Raji (cell line): ENCODE measurements around the gene EHBP1.

Experiments
- POLR2A ChIP-seq: IDR thresholded peaks from 2 replicates; pipeline ENCODE4 v1.6.1; 2011; ENCODE audit warnings: low read depth, low read length, control low read depth; ENCODE audit not compliant: insufficient read depth

The EHBP1 gene

DNA sequence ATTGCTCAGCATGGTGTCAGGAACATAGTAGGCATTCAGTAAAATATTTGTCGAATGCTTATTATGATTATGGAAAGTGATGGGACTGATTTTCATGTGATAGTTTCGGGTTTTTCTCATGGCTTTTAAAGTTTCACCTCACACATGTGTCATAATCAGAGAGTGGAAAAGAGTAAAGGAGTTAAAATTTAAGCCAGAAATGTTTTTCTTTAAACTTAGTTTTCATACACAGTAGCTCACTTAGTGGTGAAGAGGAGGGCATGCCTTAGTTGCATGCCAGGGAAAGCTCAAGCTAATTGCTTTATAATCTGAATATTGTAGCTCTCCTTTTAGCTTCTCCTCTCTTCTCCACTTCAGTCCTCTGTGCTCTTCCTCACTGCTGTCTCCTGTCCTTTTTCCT is 38.0 kb downstream of the EHBP1 start:
- no peak for TF ChIP-seq POLR2A

DNA sequence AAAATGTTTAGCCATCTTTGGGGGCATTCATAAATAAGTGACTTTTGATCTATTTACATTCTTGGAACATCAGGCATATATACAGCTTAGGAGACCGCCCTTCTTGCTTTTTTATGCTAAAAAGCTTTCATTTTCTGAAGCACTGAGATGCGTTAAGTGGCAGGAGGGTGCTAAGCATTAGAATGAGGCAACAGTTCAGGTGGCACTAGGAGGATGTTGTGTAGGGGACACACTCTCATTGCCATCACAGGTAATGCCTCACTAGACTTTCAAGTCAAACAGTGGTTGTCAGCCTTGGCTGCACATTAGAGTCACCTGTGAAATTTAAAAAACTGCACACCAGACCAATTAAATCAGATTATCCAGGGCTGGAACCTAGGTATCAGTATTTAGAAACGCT is 39.1 kb downstream of the EHBP1 start:
- no peak for TF ChIP-seq POLR2A

DNA sequence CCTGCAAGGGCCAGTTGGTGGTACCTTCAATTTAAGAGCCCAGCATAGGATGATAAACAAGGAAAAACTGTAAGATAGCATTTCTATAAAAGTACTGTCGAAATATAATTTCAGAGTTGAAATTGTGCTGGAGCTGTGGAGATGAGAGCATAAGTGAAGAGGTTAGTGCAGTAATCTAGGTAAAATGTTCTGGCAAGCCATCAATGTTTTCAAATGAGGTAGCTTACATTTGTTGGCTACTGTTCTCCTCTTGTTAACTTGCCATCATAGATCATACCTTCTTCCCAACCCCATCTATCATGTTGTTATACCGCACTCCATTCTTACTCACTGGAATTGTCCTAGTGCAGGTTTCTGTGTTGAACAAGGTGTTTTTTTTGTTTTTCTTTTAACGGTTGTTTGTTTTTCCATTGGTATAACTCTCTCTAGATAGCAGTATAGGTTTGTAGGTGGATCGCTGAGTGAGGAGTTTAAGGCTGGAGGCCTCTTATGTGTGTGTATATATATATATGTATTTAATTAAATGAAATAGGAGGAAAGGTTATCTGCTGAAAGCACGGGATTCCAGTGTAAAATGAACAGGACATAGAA is 40.5 kb downstream of the EHBP1 start:
- no peak for TF ChIP-seq POLR2A

DNA sequence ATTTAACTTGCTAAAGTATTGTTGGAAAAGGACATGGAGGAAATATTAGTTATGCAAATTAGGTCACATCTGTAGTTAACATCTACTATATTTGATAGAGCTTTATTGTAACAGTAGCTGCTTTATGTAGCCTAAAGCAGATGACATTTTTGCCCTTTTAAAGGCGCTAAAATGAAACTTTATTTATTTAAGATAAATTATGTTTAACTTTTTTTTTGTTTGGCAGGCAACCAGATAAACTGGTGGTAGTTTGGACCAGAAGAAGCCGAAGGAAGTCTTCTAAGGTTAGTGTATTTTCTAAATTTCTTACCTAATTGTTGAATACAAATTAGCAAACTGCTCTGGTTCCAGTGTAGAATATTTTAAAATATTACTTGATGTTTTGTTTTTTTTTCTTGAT is 41.7 kb downstream of the EHBP1 start:
- TF ChIP-seq POLR2A = no peak

DNA sequence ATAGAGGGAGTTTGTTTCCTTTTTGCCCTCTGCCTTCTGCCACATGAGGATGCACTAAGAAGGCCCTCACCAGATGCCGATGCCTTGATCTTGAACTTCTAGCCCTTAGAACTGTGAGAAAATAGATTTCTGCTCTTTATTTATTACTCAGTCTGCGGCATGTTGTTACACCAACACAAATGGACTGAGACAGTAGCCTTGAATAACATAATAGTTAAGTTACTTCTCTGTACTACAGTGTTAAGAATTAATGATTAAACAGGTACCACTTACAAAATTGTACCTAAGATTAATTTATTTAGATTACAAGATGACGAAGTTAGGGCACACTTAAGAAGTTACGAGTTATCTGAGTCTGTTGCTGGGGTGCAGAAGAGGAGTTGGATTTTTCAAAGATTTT is 42.4 kb downstream of the EHBP1 start:
- no peak for TF ChIP-seq POLR2A

DNA sequence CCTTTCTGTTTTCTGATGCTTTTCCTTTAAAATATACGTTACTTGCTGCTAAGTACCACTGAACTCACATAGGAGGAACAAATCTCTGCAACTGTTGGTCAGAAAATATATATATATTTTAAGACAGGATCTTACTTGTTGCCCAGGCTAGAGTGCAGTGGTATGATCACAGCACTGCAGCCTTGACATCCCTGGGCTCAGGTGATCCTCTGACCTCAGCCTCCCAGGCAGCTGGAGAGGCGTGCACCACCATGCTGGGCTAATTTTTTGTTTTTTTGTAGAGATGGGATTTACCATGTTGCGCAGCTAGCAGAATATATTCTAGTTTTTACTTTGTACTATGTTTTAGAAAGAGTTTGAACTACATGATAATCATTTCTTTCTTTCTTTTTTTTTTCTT is 51.5 kb downstream of the EHBP1 start:
- no peak for TF ChIP-seq POLR2A

DNA sequence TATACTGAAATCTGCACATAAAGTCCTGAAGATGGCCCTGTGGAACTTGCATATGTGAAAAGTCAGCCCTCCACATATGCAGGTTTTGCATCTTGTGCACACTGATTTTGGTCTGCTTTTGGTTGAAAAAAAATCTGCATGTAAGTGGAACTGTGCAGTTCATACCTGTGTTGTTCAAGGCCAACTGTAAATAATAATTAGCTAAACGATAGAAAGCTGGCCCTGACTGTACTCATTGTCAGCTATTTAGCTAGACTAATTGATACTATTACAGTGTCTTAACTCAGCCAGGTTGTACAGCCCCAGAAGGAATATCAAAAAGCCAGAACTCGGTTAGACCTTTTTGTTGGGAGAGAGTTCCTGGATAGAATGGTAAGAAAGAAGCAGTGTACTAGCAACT is 54.5 kb downstream of the EHBP1 start:
- no peak for TF ChIP-seq POLR2A

DNA sequence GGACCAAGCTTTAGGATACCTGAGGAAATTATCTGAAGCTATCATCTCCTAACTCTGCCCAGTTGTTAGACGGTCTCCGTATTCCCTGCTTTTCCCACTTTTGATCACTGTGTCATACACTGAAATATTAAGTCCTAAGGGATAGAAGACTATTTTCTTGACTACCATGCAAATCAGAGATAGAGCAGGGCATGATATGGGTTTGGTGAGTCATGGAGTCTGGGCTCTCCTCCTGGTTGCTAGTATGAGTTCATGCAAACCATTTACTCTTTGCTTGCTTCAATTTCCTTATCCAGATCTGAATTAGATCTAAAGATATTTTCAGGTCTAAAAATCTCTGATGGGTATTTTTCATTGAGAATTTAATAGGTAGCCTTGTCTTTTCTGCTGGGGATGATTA is 55.0 kb downstream of the EHBP1 start:
- TF ChIP-seq POLR2A = no peak

DNA sequence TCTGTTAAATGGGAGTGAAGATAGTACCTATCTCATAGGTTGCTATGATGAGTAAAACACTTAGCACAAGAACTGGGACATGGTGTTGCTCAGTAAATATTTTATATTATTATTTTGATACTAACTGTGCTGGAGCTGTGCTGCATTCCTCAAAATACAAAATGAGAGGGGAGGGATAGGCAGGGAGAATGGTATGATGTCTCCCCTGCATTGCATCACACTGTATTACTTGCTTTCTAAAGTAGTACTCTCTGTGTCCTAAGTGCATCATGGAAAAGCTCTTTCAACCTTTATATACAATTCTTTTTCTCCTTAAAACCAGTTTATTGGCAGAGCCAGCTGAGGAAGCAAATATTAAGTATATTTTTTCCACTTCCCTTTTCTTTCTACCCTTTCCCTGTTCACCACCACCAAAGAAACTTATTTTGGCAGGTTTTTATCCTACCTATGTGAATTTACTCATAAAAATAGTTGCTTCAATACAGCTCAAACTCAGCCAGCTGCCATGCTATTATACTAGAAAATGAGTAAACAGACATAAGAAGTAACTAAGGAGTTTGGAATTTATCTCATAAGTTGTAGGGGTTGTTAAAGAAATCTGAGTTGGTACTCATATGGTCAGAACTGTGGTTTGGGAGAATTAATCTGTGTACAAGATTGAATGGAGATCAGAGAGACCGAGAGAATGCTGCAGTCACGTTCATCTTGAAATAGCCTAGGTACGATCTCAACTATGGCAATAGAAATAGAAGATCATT is 60.3 kb downstream of the EHBP1 start:
- TF ChIP-seq POLR2A = no peak

DNA sequence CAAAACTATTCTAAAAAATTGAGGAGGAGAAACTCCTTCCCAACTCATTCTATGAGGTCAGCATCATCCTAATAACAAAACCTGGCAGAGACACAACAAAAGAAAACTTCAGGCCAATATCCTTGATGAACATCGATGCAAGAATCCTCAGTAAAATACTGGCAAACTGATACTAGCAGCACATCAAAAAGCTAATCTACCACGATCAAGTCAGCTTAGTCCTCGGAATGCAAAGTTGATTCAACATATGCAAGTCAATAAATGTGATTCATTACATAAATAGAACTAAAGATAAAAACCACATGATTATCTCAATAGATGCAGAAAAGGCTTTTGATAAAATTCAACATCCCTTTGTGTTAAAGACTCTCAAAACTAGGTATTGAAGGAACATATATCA is 63.1 kb downstream of the EHBP1 start:
- TF ChIP-seq POLR2A = no peak

DNA sequence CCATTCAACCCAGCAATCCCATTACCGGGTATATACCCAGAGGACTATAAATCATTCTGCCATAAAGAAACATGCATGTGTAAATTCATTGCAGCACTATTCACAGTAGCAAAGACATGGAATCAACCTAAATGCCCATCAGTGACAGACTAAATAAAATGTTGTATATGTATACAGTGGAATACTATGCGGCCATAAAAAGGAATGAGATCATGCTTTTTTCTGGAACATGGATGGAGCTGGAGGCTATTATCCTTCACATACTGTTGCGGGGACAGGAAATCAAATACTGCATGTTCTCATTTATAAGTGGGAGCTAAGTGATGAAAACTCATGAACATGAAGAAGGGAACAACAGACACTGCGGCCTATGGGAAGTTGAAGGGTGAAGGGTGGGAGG is 65.1 kb downstream of the EHBP1 start:
- no peak for TF ChIP-seq POLR2A

DNA sequence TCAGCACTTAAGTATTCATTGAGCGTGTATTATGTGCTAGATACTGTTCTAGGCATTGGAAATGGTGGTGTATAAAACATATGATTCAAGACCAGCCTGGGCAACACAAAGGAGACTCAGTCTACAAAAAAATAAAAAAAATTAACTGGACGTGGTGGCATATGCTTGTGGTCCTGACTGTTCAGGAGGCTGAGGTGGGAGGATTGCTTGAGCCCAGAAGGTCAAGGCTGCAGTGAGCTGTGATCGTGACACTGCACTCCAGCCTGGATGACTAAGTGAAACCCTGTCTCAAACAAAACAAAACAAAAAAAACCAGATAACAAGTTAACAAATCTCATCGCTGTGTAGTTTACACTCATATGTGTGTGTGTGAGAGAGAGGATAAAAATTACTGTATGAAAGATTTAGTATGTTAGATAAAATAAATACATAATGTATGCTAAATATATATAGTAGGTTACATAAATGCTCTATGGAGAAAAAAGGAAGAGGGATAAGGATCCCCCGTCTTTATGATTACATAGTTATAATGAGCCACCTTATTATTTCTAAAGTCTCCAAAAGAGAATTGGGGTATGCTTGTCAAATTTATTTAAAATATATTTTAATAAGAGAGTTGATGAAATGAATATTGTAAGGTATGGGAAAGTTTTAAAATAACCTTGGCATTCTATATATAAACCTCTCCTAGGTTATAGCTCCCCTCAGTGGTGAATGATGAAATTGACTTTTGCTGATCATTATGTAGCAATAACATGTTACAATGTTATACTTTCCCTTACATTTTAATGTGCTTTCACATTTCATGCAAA is 69.2 kb downstream of the EHBP1 start:
- TF ChIP-seq POLR2A = no peak

DNA sequence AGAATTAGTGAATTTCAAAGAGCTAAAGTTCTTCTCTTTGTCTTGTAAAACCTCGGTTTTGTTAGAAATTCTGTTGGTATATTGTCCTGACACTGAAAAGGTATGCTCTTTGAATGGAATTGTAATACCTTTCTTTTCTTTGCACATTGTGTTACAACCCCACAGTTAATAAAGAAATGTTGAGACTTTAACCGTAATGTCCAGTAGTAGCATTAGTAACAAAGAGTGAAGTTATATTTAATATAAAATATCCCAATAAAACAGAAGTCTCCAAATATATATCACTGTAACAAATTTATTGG is 69.8 kb downstream of the EHBP1 start:
- no peak for TF ChIP-seq POLR2A

DNA sequence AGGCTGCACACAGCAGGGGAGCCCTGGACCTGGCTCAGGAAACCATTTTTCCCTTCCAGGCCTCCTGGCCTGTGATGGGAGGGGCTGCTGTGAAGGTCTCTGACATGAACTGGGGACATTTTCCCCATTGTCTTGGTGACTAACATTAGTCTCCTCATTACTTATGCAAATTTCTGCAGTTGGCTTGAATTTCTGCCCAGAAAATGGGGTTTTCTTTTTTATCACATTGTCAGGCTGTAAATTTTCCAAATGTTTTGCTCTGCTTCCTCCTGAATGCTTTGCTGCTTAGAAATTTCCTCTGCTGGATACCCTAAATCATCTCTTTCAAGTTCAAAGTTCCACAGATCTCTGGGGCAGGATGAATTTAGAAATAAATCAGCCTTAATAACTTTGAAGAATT is 78.2 kb downstream of the EHBP1 start:
- no peak for TF ChIP-seq POLR2A

DNA sequence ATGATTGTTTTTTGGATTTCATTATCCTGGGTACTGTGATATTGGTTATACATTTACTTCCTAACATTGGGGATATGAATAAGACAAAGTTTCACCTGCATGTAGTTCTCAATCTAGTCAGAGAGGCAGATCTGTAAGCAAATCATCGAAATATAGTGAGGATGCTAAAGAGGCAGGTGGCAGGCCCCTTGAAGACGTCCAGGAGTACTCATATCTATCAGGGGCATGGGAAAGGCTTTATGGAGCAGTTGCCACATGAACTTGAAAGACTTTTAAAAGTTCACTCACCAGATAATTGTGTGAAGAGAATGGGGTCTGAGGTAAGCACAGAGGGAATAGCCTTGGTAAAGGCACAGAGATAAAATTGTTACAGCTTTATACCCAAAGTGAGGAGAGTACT is 78.8 kb downstream of the EHBP1 start:
- no peak for TF ChIP-seq POLR2A

DNA sequence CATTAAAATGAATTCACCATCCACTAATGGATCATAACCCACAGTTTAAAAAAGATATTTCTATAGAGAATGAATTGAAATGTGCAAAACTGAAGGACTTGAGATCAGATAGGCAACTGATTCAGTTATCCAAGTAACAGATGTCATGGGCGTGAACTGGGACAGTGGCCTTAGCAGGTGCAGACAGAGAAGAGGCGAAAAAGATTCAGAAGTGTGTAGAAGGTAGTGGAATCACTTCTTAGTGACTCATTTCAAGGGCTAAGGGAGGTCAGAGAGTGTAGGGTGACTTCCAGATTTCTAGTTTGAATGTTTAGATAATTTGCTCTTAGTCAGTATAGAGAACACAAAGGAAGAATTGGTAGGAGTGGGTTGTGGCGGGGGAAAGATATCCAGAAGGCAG is 79.7 kb downstream of the EHBP1 start:
- no peak for TF ChIP-seq POLR2A

DNA sequence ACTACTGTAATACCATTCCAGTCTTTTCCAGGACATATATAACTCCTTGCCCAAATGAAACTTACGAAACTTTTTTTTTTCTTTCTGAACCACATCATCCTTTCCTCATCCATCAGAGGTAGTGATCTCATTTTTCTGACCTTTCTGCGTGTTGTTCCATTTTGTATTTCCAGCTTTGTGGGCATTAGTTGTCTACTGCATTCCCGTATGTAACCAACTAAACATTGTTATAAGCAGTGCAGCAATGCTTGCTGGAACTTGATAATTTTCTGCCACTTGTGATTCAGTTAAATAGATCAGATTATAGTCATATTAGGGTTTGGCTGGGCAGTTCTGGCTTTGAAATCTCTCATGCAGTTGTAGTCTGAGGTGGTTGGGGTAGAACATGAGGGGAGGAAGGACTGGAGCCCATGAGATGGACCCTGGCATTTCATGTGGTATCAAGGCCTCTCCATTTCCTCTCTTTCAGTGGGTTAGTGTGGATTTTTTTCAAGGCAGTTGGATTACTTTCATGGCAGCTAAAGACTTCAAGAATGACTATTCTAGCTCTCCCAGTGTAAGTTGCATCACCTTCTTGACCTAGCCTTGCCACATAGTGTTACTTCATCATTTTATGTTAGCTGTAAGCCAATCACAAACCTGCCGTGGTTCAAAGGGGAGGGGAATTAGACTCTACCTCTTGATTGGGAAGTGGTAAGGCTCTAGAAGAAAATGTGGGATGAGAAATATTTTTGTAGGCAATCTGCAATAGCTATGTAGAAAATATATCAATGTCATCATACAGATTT is 80.5 kb downstream of the EHBP1 start:
- TF ChIP-seq POLR2A = no peak
